Effector memory CD4-positive, alpha-beta T cell (primary cell): ENCODE measurements around the gene RASAL2.
"Not testable (repeated sequence)": the region's sequence is repeated elsewhere in the genome, so short reads cannot be mapped to it uniquely, and the experiment has no call there.

Experiments
- DNase-seq, 3 donors: peaks; one replicate each; pipeline ENCODE4 v3.0.0-alpha.2; 2020
- H3K27ac ChIP-seq: 2 replicates; pipeline ENCODE4 v1.7.0; 2013; ENCODE audit warnings: mild to moderate bottlenecking, low read length, moderate library complexity; ENCODE audit not compliant: insufficient read depth, poor library complexity, severe bottlenecking
- H3K27me3 ChIP-seq: replicated peaks from 2 replicates; pipeline ENCODE4 v1.7.0; 2013; ENCODE audit warnings: mild to moderate bottlenecking, low read length; ENCODE audit not compliant: insufficient read depth, control insufficient read depth, poor library complexity, severe bottlenecking
- H3K36me3 ChIP-seq: 2 replicates; pipeline ENCODE4 v1.7.0; 2013; ENCODE audit warnings: mild to moderate bottlenecking, low read length, moderate library complexity; ENCODE audit not compliant: control insufficient read depth, insufficient read depth
- H3K4me1 ChIP-seq: 2 replicates; pipeline ENCODE4 v1.7.0; 2013; ENCODE audit warnings: low read length, mild to moderate bottlenecking; ENCODE audit not compliant: control insufficient read depth, insufficient read depth, poor library complexity, severe bottlenecking
- H3K4me3 ChIP-seq: 2 replicates; pipeline ENCODE4 v1.7.0; 2013; ENCODE audit warnings: low read length, low read depth, mild to moderate bottlenecking; ENCODE audit not compliant: insufficient read depth, poor library complexity, severe bottlenecking
- H3K9me3 ChIP-seq: 2 replicates; pipeline ENCODE4 v1.7.0; 2013; ENCODE audit warnings: mild to moderate bottlenecking, low read length, moderate library complexity; ENCODE audit not compliant: control insufficient read depth

RASAL2 gene

DNA sequence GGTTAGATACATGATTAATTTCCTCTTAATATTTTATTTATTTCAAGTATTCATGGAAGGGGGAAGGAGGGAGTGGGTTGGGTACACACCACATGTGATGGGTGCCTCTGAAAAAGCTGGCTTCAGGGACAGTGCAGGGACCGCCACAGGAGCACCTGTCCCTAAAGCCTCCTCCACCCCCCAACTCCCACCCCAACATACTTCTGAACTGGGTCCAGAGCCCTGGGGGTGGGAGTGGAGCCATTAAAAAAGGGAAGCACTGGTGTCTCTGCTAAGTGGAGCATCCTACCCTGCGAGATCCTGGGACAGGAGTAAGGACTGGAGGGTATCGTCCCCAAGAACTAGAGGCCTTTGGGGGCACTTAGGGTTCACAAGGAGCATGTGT, 408.4 kb downstream of the RASAL2 start:
- H3K4me3 ChIP-seq, result no peak overlapping the region
- no peaks in the 10 kb centered on the region for H3K9me3 ChIP-seq
- DNase-seq, result no peak
- H3K36me3 ChIP-seq, result no peaks in the 10 kb centered on the region
- H3K4me1 ChIP-seq, result no peaks in the 10 kb centered on the region
- H3K27me3 ChIP-seq, result no peaks in the 10 kb centered on the region
- H3K27ac ChIP-seq, result no peak overlapping the region

GRCh38 chr1:178502856-178503255, 409.0 kb downstream of the RASAL2 start:
- Histone ChIP-seq H3K27ac (no peak overlapping the region), H3K4me3 (no peak overlapping the region)
- no peak for DNase-seq

DNA sequence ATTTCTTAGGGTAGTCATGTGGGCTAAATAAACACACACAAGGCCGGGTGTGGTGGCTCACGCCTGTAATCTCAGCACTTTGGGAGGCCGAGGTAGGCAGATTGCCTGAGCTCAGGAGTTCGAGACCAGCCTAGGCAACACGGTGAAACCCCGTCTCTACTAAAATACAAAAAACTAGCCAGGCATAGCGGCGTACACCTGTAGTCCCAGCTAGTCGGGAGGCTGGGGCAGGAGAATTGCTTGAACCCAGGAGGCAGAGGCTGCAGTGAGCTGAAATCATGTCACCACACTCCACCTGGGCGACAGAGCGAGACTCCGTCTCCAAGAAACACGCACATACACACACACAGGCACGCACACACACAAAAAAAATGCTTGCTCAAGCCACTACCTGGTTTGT, 409.4 kb downstream of the RASAL2 start:
- not testable (repeated sequence) for H3K27me3 ChIP-seq, H3K4me1 ChIP-seq, H3K9me3 ChIP-seq, H3K27ac ChIP-seq, H3K4me3 ChIP-seq, H3K36me3 ChIP-seq, DNase-seq

More at GRCh38 chr1:178502856-178503255, 409.0 kb downstream of the RASAL2 start:
- Histone ChIP-seq H3K27me3 (no peaks in the 10 kb centered on the region), H3K9me3 (no peaks in the 10 kb centered on the region), H3K36me3 (no peaks in the 10 kb centered on the region), H3K4me1 (no peaks in the 10 kb centered on the region)

- no peak for DNase-seq
- H3K4me3 ChIP-seq, result no peak overlapping the region
- no peak overlapping the region for H3K27ac ChIP-seq
- no peaks in the 10 kb centered on the region for H3K27me3 ChIP-seq
- no peaks in the 10 kb centered on the region for H3K36me3 ChIP-seq
- no peaks in the 10 kb centered on the region for H3K4me1 ChIP-seq
- no peaks in the 10 kb centered on the region for H3K9me3 ChIP-seq
These were observed 409.9 kb downstream of the RASAL2 start for GRCh38 chr1:178503849-178504248.

DNA sequence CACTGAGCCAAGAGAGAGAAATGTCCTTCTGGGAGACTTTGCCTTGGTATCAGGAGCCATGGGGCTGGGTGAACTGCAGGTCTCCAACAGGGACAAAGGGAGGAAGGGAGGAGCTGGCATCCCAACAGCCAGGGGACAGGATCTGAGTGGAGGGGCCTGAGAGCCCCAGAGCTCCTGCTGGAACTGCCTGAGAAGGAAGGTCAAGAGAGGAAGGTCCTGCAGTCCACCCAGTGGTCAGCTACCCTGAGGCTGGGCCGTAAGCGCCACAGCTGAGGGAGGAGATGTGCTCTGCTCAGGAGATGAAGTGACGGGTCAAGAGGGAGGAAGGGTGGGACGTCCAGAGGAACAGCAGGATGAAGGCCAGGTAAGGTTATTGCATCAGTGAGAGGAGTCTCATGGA, 410.4 kb downstream of the RASAL2 start:
- no peaks in the 10 kb centered on the region for H3K9me3 ChIP-seq
- H3K4me3 ChIP-seq, result no peak overlapping the region
- DNase-seq, result no peak
- no peaks in the 10 kb centered on the region for H3K36me3 ChIP-seq
- H3K27ac ChIP-seq, result no peak overlapping the region
- H3K27me3 ChIP-seq, result no peaks in the 10 kb centered on the region
- no peaks in the 10 kb centered on the region for H3K4me1 ChIP-seq

- H3K36me3 ChIP-seq, result no peaks in the 10 kb centered on the region
- no peaks in the 10 kb centered on the region for H3K9me3 ChIP-seq
- DNase-seq, result no peak
- no peak overlapping the region for H3K27ac ChIP-seq
- no peaks in the 10 kb centered on the region for H3K4me1 ChIP-seq
- no peak overlapping the region for H3K4me3 ChIP-seq
- no peaks in the 10 kb centered on the region for H3K27me3 ChIP-seq
These were observed 412.3 kb downstream of the RASAL2 start for GRCh38 chr1:178506177-178506576.

DNA sequence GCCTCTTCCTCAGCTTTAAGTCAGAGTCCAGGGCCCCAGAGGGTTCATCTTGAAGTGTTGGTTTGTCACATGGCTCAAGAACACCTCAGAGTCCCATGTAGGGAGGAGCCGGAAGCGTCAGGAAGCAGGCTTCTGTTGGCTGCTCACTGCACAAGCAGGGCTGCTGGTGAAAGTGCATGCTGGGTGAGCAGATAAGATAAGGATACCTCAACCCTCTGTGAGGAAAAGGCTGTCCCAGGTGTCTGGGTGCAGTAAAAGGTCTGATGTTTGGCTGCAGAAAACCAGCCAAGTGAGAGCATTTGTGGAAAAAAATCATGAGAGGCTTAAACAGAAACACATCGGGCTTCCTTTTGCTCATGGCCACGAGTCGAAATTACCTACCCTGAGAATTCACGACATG, 412.8 kb downstream of the RASAL2 start:
- no peaks in the 10 kb centered on the region for H3K27me3 ChIP-seq
- no peaks in the 10 kb centered on the region for H3K9me3 ChIP-seq
- no peak overlapping the region for H3K27ac ChIP-seq

GRCh38 chr1:178509414-178510007, 415.6 kb downstream of the RASAL2 start:
- Histone ChIP-seq H3K27ac (no peak overlapping the region), H3K9me3 (no peaks in the 10 kb centered on the region), H3K36me3 (no peaks in the 10 kb centered on the region), H3K4me1 (no peaks in the 10 kb centered on the region), H3K4me3 (no peak overlapping the region), H3K27me3 (no peaks in the 10 kb centered on the region)
- no peak for DNase-seq

More for the DNA sequence above, 412.8 kb downstream of the RASAL2 start:
- Histone ChIP-seq H3K4me3 (no peak overlapping the region), H3K36me3 (no peaks in the 10 kb centered on the region), H3K4me1 (no peaks in the 10 kb centered on the region)
- no peak for DNase-seq

GRCh38 chr1:178510155-178510554, 416.3 kb downstream of the RASAL2 start:
- Histone ChIP-seq H3K4me1 (no peaks in the 10 kb centered on the region), H3K27me3 (no peaks in the 10 kb centered on the region), H3K9me3 (no peaks in the 10 kb centered on the region), H3K36me3 (no peaks in the 10 kb centered on the region), H3K4me3 (no peak overlapping the region), H3K27ac (no peak overlapping the region)
- DNase-seq, result no peak

GRCh38 chr1:178512566-178513277, 418.8 kb downstream of the RASAL2 start, which contains the start of gene TEX35:
TEX35 (plus strand) TSS chr1:178513109; CDS start chr1:178513189, 80 bp downstream.
- Histone ChIP-seq H3K27me3 (no peaks in the 10 kb centered on the region), H3K27ac (no peak within 1 kb of the TSS), H3K36me3 (no peaks in the 10 kb centered on the region), H3K4me1 (no peaks in the 10 kb centered on the region), H3K4me3 (no peak within 1 kb of the TSS), H3K9me3 (no peaks in the 10 kb centered on the region)
- no peak for DNase-seq
